DND-41 (cell line): ENCODE results near the gene PTPRD.

Experiments used
- ATAC-seq: fragments of 200-7000 bp; cut with Tn5 transposase; 3 replicates; pipeline ENCODE4 v1.9.1; 2021; ENCODE audit warnings: low read depth; ENCODE audit not compliant: insufficient read depth
- DNase-seq: peaks from one replicate; pipeline ENCODE4 v3.0.0-alpha.2; 2020
- H2AFZ ChIP-seq: 2 replicates; pipeline ENCODE4 v1.6.0; 2012; ENCODE audit warnings: low read depth, low read length
- H3K27ac ChIP-seq: 2 replicates; pipeline ENCODE4 v1.5.1; 2012; ENCODE audit warnings: low read length, inconsistent platforms
- H3K27me3 ChIP-seq: fragments of 200-600 bp; sonication (generic); 2 replicates; pipeline ENCODE4 v1.6.0; 2012; ENCODE audit warnings: low read length, mild to moderate bottlenecking, inconsistent platforms; ENCODE audit not compliant: insufficient read depth, poor library complexity
- H3K36me3 ChIP-seq: 2 replicates; pipeline ENCODE4 v1.5.1; 2012; ENCODE audit warnings: low read length, inconsistent platforms; ENCODE audit not compliant: insufficient read depth
- H3K4me1 ChIP-seq: 2 replicates; pipeline ENCODE4 v1.5.1; 2012; ENCODE audit warnings: mild to moderate bottlenecking, low read length; ENCODE audit not compliant: insufficient read depth
- H3K4me2 ChIP-seq: 2 replicates; pipeline ENCODE4 v1.6.0; 2012; ENCODE audit warnings: mild to moderate bottlenecking, moderate library complexity, low read length, inconsistent platforms; ENCODE audit not compliant: insufficient read depth
- H3K4me3 ChIP-seq, 2 experiments: fragments of 200-600 bp in 1 of 2; shearing (Covaris generic) in 1 of 2; 2 replicates each; pipeline ENCODE4 v1.5.1; 2012 to 2016; ENCODE audit warnings: inconsistent platforms in 2 of 2, low read length in 2 of 2, mild to moderate bottlenecking in 2 of 2, low read depth in 1 of 2, moderate library complexity in 1 of 2
- H3K79me2 ChIP-seq: 2 replicates; pipeline ENCODE4 v1.6.0; 2012; ENCODE audit warnings: low read length, inconsistent platforms; ENCODE audit not compliant: insufficient read depth
- H3K9ac ChIP-seq: 2 replicates; pipeline ENCODE4 v1.6.0; 2012; ENCODE audit warnings: low read depth, mild to moderate bottlenecking, inconsistent platforms, low read length, moderate library complexity
- H3K9me3 ChIP-seq: 2 replicates; pipeline ENCODE4 v1.5.1; 2012; ENCODE audit warnings: low read length, moderate library complexity, mild to moderate bottlenecking, inconsistent platforms; ENCODE audit not compliant: insufficient read depth, severe bottlenecking
- H4K20me1 ChIP-seq: 2 replicates; pipeline ENCODE4 v1.6.0; 2012; ENCODE audit warnings: low read length; ENCODE audit not compliant: insufficient read depth
- CTCF ChIP-seq: IDR thresholded peaks from 2 replicates; pipeline ENCODE4 v1.5.1; 2012; ENCODE audit warnings: borderline replicate concordance, low read length, moderate library complexity, mild to moderate bottlenecking; ENCODE audit not compliant: poor library complexity, severe bottlenecking; ENCODE audit errors: extremely low read depth
- EZH2 ChIP-seq: IDR thresholded peaks from 3 replicates; pipeline ENCODE4 v1.6.1; 2012; ENCODE audit warnings: borderline replicate concordance, low read depth, mild to moderate bottlenecking, moderate library complexity, low read length, inconsistent platforms; ENCODE audit not compliant: severe bottlenecking

The PTPRD gene

GRCh38 chr9:9389904-9390303 is 1222.9 kb downstream of the PTPRD start:
- Histone ChIP-seq H3K27ac (no peak overlapping the region), H3K9ac (no peak overlapping the region), H4K20me1 (no peaks in the 10 kb centered on the region), H3K4me3 (no peak overlapping the region), H3K4me1 (no peaks in the 10 kb centered on the region), H3K4me2 (no peak overlapping the region), H3K36me3 (no peaks in the 10 kb centered on the region), H3K9me3 (no peaks in the 10 kb centered on the region), H2AFZ (no peak overlapping the region), H3K27me3 (no peaks in the 10 kb centered on the region), H3K79me2 (no peaks in the 10 kb centered on the region)
- ATAC-seq (no peak), DNase-seq (no peak)
- TF ChIP-seq EZH2 (no peak), CTCF (no peak)

- H4K20me1 ChIP-seq = no peaks in the 10 kb centered on the region
- H3K4me2 ChIP-seq = no peak overlapping the region
- DNase-seq (no peak), ATAC-seq (no peak)
- no peaks in the 10 kb centered on the region for H3K9me3 ChIP-seq
- no peak overlapping the region for H3K27ac ChIP-seq
- no peaks in the 10 kb centered on the region for H3K4me1 ChIP-seq
- no peak overlapping the region for H3K9ac ChIP-seq
- TF ChIP-seq EZH2 (no peak), CTCF (peak; percentile 10)
- no peaks in the 10 kb centered on the region for H3K79me2 ChIP-seq
- H3K36me3 ChIP-seq = no peaks in the 10 kb centered on the region
- H3K27me3 ChIP-seq = no peaks in the 10 kb centered on the region
- H2AFZ ChIP-seq = no peak overlapping the region
- no peak overlapping the region for H3K4me3 ChIP-seq
Observed at GRCh38 chr9:9387511-9388115, 1225.2 kb downstream of the PTPRD start.

GRCh38 chr9:9362332-9362731 is 1250.5 kb downstream of the PTPRD start:
- Histone ChIP-seq H3K9me3 (no peaks in the 10 kb centered on the region), H2AFZ (no peak overlapping the region), H3K4me3 (no peak overlapping the region), H3K79me2 (no peaks in the 10 kb centered on the region), H3K9ac (no peak overlapping the region), H3K4me2 (no peak overlapping the region), H3K36me3 (no peaks in the 10 kb centered on the region), H3K27me3 (no peaks in the 10 kb centered on the region), H3K27ac (no peak overlapping the region), H4K20me1 (no peaks in the 10 kb centered on the region), H3K4me1 (no peaks in the 10 kb centered on the region)
- ATAC-seq (no peak), DNase-seq (no peak)
- TF ChIP-seq EZH2 (no peak), CTCF (no peak)
